ENCODE data around the gene CYP2A7.
"Not testable (repeated sequence)": the region's sequence is repeated elsewhere in the genome, so short reads cannot be mapped to it uniquely, and the experiment has no call there.

CYP2A7 gene

GRCh38 chr19:40896843-40897789, 15.1 kb upstream of the CYP2A7 start:
- not testable (repeated sequence) for DNase-seq

GRCh38 chr19:40896418-40896796, 14.4 kb upstream of the CYP2A7 start:
- no peak for DNase-seq

GRCh38 chr19:40893112-40893511, 11.1 kb upstream of the CYP2A7 start:
- DNase-seq = no peak

- DNase-seq = no peak
These were observed 7.3 kb upstream of the CYP2A7 start for GRCh38 chr19:40889366-40889765.

GRCh38 chr19:40888191-40888590, 6.2 kb upstream of the CYP2A7 start:
- DNase-seq = no peak

GRCh38 chr19:40884187-40884931, 2.3 kb upstream of the CYP2A7 start:
- not testable (repeated sequence) for DNase-seq

- not testable (repeated sequence) for DNase-seq
These were observed 2.7 kb downstream of the CYP2A7 start for GRCh38 chr19:40879349-40879748.

- not testable (repeated sequence) for DNase-seq
These were observed 6.5 kb downstream of the CYP2A7 start for GRCh38 chr19:40875526-40875951.

GRCh38 chr19:40874874-40875273, 7.2 kb downstream of the CYP2A7 start:
- not testable (repeated sequence) for DNase-seq

- DNase-seq = not testable (repeated sequence)
These were observed 8.2 kb downstream of the CYP2A7 start for GRCh38 chr19:40873873-40874272.

GRCh38 chr19:40872209-40872608, 9.8 kb downstream of the CYP2A7 start:
- DNase-seq = no peak

- no peak for DNase-seq
These were observed 14.3 kb downstream of the CYP2A7 start for GRCh38 chr19:40867701-40868100.

GRCh38 chr19:40864739-40865496, 17.1 kb downstream of the CYP2A7 start:
- not testable (repeated sequence) for DNase-seq

GRCh38 chr19:40862785-40863184, 19.2 kb downstream of the CYP2A7 start:
- no peak for DNase-seq

- no peak for DNase-seq
These were observed 19.7 kb downstream of the CYP2A7 start for GRCh38 chr19:40862333-40862732.

GRCh38 chr19:40858109-40858508, 23.9 kb downstream of the CYP2A7 start:
- DNase-seq = no peak

- not testable (repeated sequence) for DNase-seq
These were observed 29.4 kb downstream of the CYP2A7 start for GRCh38 chr19:40852467-40853152.

GRCh38 chr19:40850277-40850676, 31.8 kb downstream of the CYP2A7 start, which contains the start of gene CYP2A6:
CYP2A6 (minus strand) TSS chr19:40850447; CDS start chr19:40850426, 21 bp downstream.
- DNase-seq = not testable (repeated sequence)

- DNase-seq = not testable (repeated sequence)
These were observed 35.3 kb downstream of the CYP2A7 start for GRCh38 chr19:40846722-40847121.

- not testable (repeated sequence) for DNase-seq
These were observed 38.4 kb downstream of the CYP2A7 start for GRCh38 chr19:40843653-40844052.

- not testable (repeated sequence) for DNase-seq
These were observed 38.9 kb downstream of the CYP2A7 start for GRCh38 chr19:40842997-40843652.

- DNase-seq = not testable (repeated sequence)
These were observed 40.0 kb downstream of the CYP2A7 start for GRCh38 chr19:40842012-40842411.
